ENCODE results near the gene KCNA5.

GRCh38 chr12:5072311-5072710 is 28.6 kb downstream of the KCNA5 start:
- TF ChIP-seq, protein P1, sequence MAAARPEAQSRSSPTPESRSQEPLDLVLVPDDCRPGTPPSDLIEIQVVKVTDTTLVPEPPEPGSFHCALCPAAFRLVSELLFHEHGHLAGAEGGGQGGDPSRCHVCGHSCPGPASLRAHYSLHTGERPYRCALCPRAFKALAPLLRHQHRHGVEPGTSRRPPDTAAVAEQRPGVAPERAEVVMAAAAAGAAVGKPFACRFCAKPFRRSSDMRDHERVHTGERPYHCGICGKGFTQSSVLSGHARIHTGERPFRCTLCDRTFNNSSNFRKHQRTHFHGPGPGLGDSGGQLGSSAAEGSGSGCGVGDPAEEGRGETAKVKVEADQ (CRISPR knock-in tag; IDR thresholded peaks at IDR 0.05; ENCODE audit: borderline replicate concordance): no peak
- TF ChIP-seq FOXM1 (CRISPR knock-in tag; IDR thresholded peaks at IDR 0.05) (no peak), SETDB1 (CRISPR knock-in tag; IDR thresholded peaks at IDR 0.05; ENCODE audit: borderline replicate concordance) (no peak), FOXJ3 (CRISPR knock-in tag; IDR thresholded peaks at IDR 0.05; ENCODE audit: borderline replicate concordance) (no peak)

All from HepG2 (cell line).